ENCODE results near the gene BROX.

The BROX gene

GRCh38 chr1:222781251-222781650, 68.9 kb downstream of the BROX start:
- H3K4me3 ChIP-seq (ENCODE audit: low read depth, low read length), result no peak overlapping the region
- no peak for TF ChIP-seq CTCF (IDR thresholded peaks at IDR 0.05; ENCODE audit: borderline replicate concordance, insufficient read depth, low read depth, low read length)

GRCh38 chr1:222783051-222783450, 70.7 kb downstream of the BROX start:
- H3K4me3 ChIP-seq (ENCODE audit: low read depth, low read length), result no peak overlapping the region
- no peak for TF ChIP-seq CTCF (IDR thresholded peaks at IDR 0.05; ENCODE audit: borderline replicate concordance, insufficient read depth, low read depth, low read length)

GRCh38 chr1:222784371-222784770, 72.0 kb downstream of the BROX start:
- TF ChIP-seq CTCF (IDR thresholded peaks at IDR 0.05; ENCODE audit: borderline replicate concordance, insufficient read depth, low read depth, low read length), result no peak
- H3K4me3 ChIP-seq (ENCODE audit: low read depth, low read length), result no peak overlapping the region
